Measurements from ENCODE around the gene KLF8. TPM values are rescaled to one million over a fixed set of nuclear protein-coding genes. Genes with fewer than 3 reads are reported as not detected.

KLF8 gene
- total RNA-seq, 2 donors from 2014 or later = 7.3 to 10.9 TPM

DNA sequence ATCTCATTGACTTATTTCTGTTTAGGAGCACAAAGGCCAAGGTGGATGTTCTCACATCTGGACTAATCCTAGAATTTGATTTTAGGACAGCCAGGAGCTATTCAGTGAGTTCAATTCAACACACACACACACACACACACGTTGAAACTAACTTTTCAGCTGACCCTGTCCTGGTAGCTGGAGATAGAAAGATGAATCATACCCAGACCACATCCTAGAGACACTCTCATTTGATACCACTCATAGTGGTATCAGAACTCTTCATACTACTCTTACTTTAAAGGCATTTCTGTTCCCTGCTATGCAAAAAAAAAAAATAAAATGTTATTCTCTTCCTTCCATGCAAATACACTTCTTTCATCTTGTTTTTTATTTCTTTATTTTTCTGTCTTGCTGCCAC lies 36.7 kb downstream of the KLF8 start:
- no peak overlapping the region for H3K4me3 Mint-ChIP-seq

DNA sequence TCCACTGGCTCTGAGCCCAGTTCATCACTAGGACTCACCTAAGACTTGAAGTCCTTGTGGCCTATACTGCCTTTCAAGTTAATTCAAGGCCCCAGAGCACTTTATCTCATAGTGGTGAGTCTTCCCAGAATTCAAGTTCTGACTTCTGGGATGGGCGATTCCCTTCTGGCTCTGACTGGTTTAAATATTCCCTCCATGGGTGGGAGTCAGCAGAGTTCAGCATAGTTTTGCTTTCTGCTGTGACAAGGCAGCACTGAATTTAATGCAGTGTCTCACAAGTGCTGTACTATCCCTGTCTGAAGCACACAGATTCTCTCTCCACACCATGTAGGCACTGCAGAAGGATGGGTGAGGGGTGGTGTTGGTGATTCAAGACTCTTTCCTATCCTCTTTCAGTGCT lies 46.5 kb downstream of the KLF8 start:
- peaks cover 9% of the 10 kb centered on the region for H3K4me1 Mint-ChIP-seq
- H3K4me3 Mint-ChIP-seq = no peak overlapping the region
- H3K27ac Mint-ChIP-seq = no peak overlapping the region
- no peaks in the 10 kb centered on the region for H3K36me3 Mint-ChIP-seq (ENCODE audit: low read depth)
- no peak for ATAC-seq (replicated peaks)
- no peaks in the 10 kb centered on the region for H3K27me3 Mint-ChIP-seq
- H3K9me3 Mint-ChIP-seq = no peaks in the 10 kb centered on the region

More for the DNA sequence above, 36.7 kb downstream of the KLF8 start:
- Mint-ChIP-seq H3K4me1 (no peaks in the 10 kb centered on the region), H3K27ac (no peak overlapping the region), H3K36me3 (ENCODE audit: low read depth) (peaks cover 22% of the 10 kb centered on the region), H3K9me3 (no peaks in the 10 kb centered on the region), H3K27me3 (no peaks in the 10 kb centered on the region)
- peak; percentile 92 for ATAC-seq (replicated peaks)

- H3K9me3 Mint-ChIP-seq = no peaks in the 10 kb centered on the region
- no peak for ATAC-seq (replicated peaks)
- peaks cover 6% of the 10 kb centered on the region for H3K36me3 Mint-ChIP-seq (ENCODE audit: low read depth)
- H3K4me3 Mint-ChIP-seq = no peak overlapping the region
- H3K4me1 Mint-ChIP-seq = peaks cover 9% of the 10 kb centered on the region
- H3K27ac Mint-ChIP-seq = no peak overlapping the region
- no peaks in the 10 kb centered on the region for H3K27me3 Mint-ChIP-seq
Observed at GRCh38 chrX:56279863-56280262, 47.7 kb downstream of the KLF8 start.

DNA sequence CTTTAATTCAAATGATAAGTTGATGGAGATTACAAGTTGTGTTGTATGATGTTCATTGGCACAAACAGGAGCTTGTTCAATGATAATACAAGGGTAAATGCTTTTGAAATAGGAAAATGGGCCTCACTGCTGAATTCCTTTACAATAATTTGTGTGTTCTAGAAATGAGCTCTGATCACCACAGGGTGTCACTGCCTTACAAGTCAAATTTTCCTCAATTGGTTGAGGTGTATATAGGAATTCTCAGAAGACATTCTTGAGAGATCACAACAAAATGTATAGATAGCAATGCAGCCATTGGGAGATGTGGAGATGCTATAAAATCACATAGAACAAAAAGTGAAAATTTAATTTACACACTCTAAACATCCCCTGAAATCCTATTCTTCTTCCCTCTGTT lies 49.6 kb downstream of the KLF8 start:
- peak; percentile 42 for ATAC-seq (replicated peaks)
- H3K36me3 Mint-ChIP-seq (ENCODE audit: low read depth) = peaks cover 9% of the 10 kb centered on the region
- no peaks in the 10 kb centered on the region for H3K9me3 Mint-ChIP-seq
- H3K4me3 Mint-ChIP-seq = no peak overlapping the region
- no peaks in the 10 kb centered on the region for H3K27me3 Mint-ChIP-seq
- H3K4me1 Mint-ChIP-seq = peaks cover 9% of the 10 kb centered on the region
- no peak overlapping the region for H3K27ac Mint-ChIP-seq

GRCh38 chrX:56284269-56284668 lies 52.1 kb downstream of the KLF8 start:
- H3K4me3 Mint-ChIP-seq = no peak overlapping the region
- H3K27ac Mint-ChIP-seq = no peak overlapping the region
- peaks cover 9% of the 10 kb centered on the region for H3K36me3 Mint-ChIP-seq (ENCODE audit: low read depth)
- H3K9me3 Mint-ChIP-seq = no peaks in the 10 kb centered on the region
- no peak for ATAC-seq (replicated peaks)
- no peaks in the 10 kb centered on the region for H3K27me3 Mint-ChIP-seq
- peaks cover 8% of the 10 kb centered on the region for H3K4me1 Mint-ChIP-seq

DNA sequence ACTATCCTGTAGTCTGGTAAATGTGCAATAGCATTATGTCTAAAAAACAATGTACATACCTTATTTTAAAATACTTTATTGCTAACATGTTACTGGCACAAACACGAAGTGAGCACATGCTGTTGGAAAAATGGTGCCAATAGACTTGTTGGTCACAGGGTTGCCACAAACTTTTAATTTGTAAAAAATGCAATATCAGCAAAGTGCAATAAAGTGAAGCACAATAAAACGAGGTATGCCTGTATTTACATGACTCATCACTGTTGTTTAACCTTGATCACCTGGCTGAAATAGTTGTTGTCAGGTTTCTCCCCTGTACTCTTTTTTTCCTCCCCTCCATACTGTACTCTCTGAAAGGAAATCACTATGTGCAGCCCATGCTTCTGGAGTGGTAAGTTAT lies 56.5 kb downstream of the KLF8 start:
- no peak overlapping the region for H3K27ac Mint-ChIP-seq
- no peak for ATAC-seq (replicated peaks)
- H3K9me3 Mint-ChIP-seq = no peaks in the 10 kb centered on the region
- H3K4me3 Mint-ChIP-seq = no peak overlapping the region
- no peaks in the 10 kb centered on the region for H3K27me3 Mint-ChIP-seq
- H3K36me3 Mint-ChIP-seq (ENCODE audit: low read depth) = peaks cover 9% of the 10 kb centered on the region
- H3K4me1 Mint-ChIP-seq = no peaks in the 10 kb centered on the region

- Mint-ChIP-seq H3K4me3 (no peak overlapping the region), H3K4me1 (no peaks in the 10 kb centered on the region), H3K36me3 (ENCODE audit: low read depth) (peaks cover 7% of the 10 kb centered on the region), H3K9me3 (no peaks in the 10 kb centered on the region), H3K27me3 (no peaks in the 10 kb centered on the region), H3K27ac (no peak overlapping the region)
- peak; percentile 61 for ATAC-seq (replicated peaks)
Observed at GRCh38 chrX:56289449-56289848, 57.3 kb downstream of the KLF8 start.

DNA sequence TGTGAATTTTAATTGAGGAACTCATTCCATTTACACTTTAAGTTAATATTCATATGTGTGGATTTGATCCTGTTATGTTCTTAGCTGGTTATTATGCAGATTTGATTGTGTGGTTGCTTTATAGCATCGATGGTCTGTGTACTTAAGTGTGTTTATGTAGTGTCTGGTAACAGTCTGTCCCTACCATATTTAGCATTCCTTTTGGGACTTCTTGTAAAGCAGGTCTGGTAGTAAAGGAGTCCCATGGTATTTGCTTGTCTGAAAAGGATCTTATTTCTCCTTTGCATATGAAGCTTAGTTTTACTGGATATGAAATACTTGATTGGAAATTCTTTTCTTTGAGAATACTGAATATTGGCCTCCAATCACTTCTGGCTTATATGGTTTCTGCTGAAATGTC lies 76.6 kb downstream of the KLF8 start:
- ATAC-seq (replicated peaks) = no peak
- no peak overlapping the region for H3K4me3 Mint-ChIP-seq

GRCh38 chrX:56309881-56310280 lies 77.7 kb downstream of the KLF8 start:
- no peak for ATAC-seq (replicated peaks)
- H3K4me1 Mint-ChIP-seq = no peaks in the 10 kb centered on the region
- H3K27ac Mint-ChIP-seq = no peak overlapping the region
- H3K36me3 Mint-ChIP-seq (ENCODE audit: low read depth) = no peaks in the 10 kb centered on the region
- peaks cover 12% of the 10 kb centered on the region for H3K9me3 Mint-ChIP-seq
- H3K27me3 Mint-ChIP-seq = no peaks in the 10 kb centered on the region
- no peak overlapping the region for H3K4me3 Mint-ChIP-seq

More for the DNA sequence above, 76.6 kb downstream of the KLF8 start:
- Mint-ChIP-seq H3K27ac (no peak overlapping the region), H3K9me3 (peaks cover 12% of the 10 kb centered on the region), H3K27me3 (no peaks in the 10 kb centered on the region), H3K36me3 (ENCODE audit: low read depth) (no peaks in the 10 kb centered on the region), H3K4me1 (no peaks in the 10 kb centered on the region)

GRCh38 chrX:56310581-56310980 lies 78.4 kb downstream of the KLF8 start:
- ATAC-seq (replicated peaks) = no peak
- no peaks in the 10 kb centered on the region for H3K4me1 Mint-ChIP-seq
- no peak overlapping the region for H3K4me3 Mint-ChIP-seq
- H3K27me3 Mint-ChIP-seq = no peaks in the 10 kb centered on the region
- peaks cover 12% of the 10 kb centered on the region for H3K9me3 Mint-ChIP-seq
- no peaks in the 10 kb centered on the region for H3K36me3 Mint-ChIP-seq (ENCODE audit: low read depth)
- H3K27ac Mint-ChIP-seq = no peak overlapping the region

DNA sequence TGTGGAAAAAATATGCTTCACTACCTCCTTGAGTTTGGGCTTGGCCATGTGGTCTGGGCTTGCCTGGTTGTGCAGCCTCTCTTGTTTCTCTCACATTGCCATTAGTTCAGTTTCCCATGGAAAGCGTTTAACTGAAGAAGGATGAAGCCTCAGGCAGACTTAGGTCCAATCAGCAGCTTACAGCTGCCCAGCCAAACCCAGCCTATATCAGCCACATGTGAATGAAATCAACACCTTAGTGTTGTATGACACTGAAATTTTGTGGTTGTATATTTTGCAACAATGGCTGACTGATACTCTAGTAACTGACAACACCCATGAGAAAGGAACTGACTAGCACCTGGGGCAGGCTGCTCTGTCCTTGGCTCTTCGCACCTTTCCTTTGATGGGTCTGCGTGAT lies 81.2 kb downstream of the KLF8 start:
- Mint-ChIP-seq H3K4me3 (no peak overlapping the region), H3K4me1 (no peaks in the 10 kb centered on the region), H3K36me3 (ENCODE audit: low read depth) (no peaks in the 10 kb centered on the region), H3K27me3 (no peaks in the 10 kb centered on the region), H3K9me3 (peaks cover 10% of the 10 kb centered on the region), H3K27ac (no peak overlapping the region)
- ATAC-seq (replicated peaks) = no peak

DNA sequence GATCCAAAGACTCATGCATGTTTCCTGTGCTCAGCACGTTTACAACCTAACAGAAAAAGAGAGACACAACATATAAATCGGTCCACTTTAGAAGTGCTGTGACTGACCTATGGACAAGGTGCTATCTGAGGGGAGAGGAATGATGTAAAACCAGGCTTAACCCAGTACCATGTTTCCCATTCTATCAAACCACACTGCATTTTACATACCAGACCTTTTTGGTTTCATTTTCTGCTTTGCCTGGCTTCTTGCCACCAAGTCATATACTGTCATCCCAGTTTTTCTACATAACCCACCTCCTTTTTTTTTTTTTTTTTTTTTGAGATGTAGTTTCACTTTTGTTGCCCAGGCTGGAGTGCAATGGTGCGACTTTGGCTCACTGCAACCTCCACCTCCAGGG lies 82.2 kb downstream of the KLF8 start:
- no peaks in the 10 kb centered on the region for H3K36me3 Mint-ChIP-seq (ENCODE audit: low read depth)
- H3K27ac Mint-ChIP-seq = no peak overlapping the region
- peaks cover 3% of the 10 kb centered on the region for H3K9me3 Mint-ChIP-seq
- peak overlapping the region; percentile 52 for H3K4me3 Mint-ChIP-seq
- no peaks in the 10 kb centered on the region for H3K4me1 Mint-ChIP-seq
- H3K27me3 Mint-ChIP-seq = no peaks in the 10 kb centered on the region
- ATAC-seq (replicated peaks) = peak; percentile 72

GRCh38 chrX:56318076-56318475 lies 85.9 kb downstream of the KLF8 start:
- H3K27ac Mint-ChIP-seq = no peak overlapping the region
- H3K9me3 Mint-ChIP-seq = no peaks in the 10 kb centered on the region
- no peaks in the 10 kb centered on the region for H3K4me1 Mint-ChIP-seq
- no peaks in the 10 kb centered on the region for H3K36me3 Mint-ChIP-seq (ENCODE audit: low read depth)
- H3K27me3 Mint-ChIP-seq = no peaks in the 10 kb centered on the region
- no peak overlapping the region for H3K4me3 Mint-ChIP-seq
- no peak for ATAC-seq (replicated peaks)

- no peak for ATAC-seq (replicated peaks)
- H3K27me3 Mint-ChIP-seq = no peaks in the 10 kb centered on the region
- no peaks in the 10 kb centered on the region for H3K9me3 Mint-ChIP-seq
- no peaks in the 10 kb centered on the region for H3K36me3 Mint-ChIP-seq (ENCODE audit: low read depth)
- no peaks in the 10 kb centered on the region for H3K4me1 Mint-ChIP-seq
- H3K4me3 Mint-ChIP-seq = no peak overlapping the region
- no peak overlapping the region for H3K27ac Mint-ChIP-seq
Observed at GRCh38 chrX:56319165-56319564, 87.0 kb downstream of the KLF8 start.

Measured in activated T-helper 17 cell treated with anti-CD3 and anti-CD28 coated beads, Interleukin-2, amount 50 U/mL, for 72 hours (primary cell).